ENCODE results near the gene ZNF277. TPM values are rescaled to one million over a fixed set of nuclear protein-coding genes. Genes with fewer than 3 reads are reported as not detected.

ZNF277 gene
- total RNA-seq, 1 donor from 2014 or later: 32.5 TPM

- DNase-seq: no peak
Observed at GRCh38 chr7:112254709-112255387, 48.4 kb downstream of the ZNF277 start.

GRCh38 chr7:112255388-112255720, 48.9 kb downstream of the ZNF277 start:
- DNase-seq: no peak

GRCh38 chr7:112257073-112257472, 50.6 kb downstream of the ZNF277 start:
- no peak for DNase-seq

- DNase-seq: no peak
Observed at GRCh38 chr7:112260911-112261310, 54.4 kb downstream of the ZNF277 start.

- DNase-seq: no peak
Observed at GRCh38 chr7:112262036-112262435, 55.5 kb downstream of the ZNF277 start.

GRCh38 chr7:112262855-112263487, 56.5 kb downstream of the ZNF277 start:
- no peak for DNase-seq

- DNase-seq: no peak
Observed at GRCh38 chr7:112263519-112263918, 57.0 kb downstream of the ZNF277 start.

GRCh38 chr7:112266141-112266540, 59.6 kb downstream of the ZNF277 start:
- no peak for DNase-seq

- no peak for DNase-seq
Observed at GRCh38 chr7:112266595-112267270, 60.2 kb downstream of the ZNF277 start.

- DNase-seq: no peak
Observed at GRCh38 chr7:112267944-112268691, 61.6 kb downstream of the ZNF277 start.

- no peak for DNase-seq
Observed at GRCh38 chr7:112271162-112271561, 64.7 kb downstream of the ZNF277 start.

GRCh38 chr7:112272921-112273561, 66.5 kb downstream of the ZNF277 start:
- DNase-seq: no peak

GRCh38 chr7:112279042-112279441, 72.5 kb downstream of the ZNF277 start:
- DNase-seq: no peak

- DNase-seq: no peak
Observed at GRCh38 chr7:112280267-112280666, 73.8 kb downstream of the ZNF277 start.

- DNase-seq: no peak
Observed at GRCh38 chr7:112282476-112283188, 76.1 kb downstream of the ZNF277 start.

GRCh38 chr7:112283382-112283910, 77.0 kb downstream of the ZNF277 start:
- DNase-seq: no peak

GRCh38 chr7:112286250-112287086, 80.0 kb downstream of the ZNF277 start:
- DNase-seq: peak; percentile 62

- no peak for DNase-seq
Observed at GRCh38 chr7:112288301-112288700, 81.8 kb downstream of the ZNF277 start.

GRCh38 chr7:112290065-112290464, 83.6 kb downstream of the ZNF277 start:
- DNase-seq: no peak

- DNase-seq: no peak
Observed at GRCh38 chr7:112292162-112292561, 85.7 kb downstream of the ZNF277 start.

GRCh38 chr7:112293416-112293815, 86.9 kb downstream of the ZNF277 start:
- DNase-seq: no peak

Measured in tongue (tissue), 2 donors.